Activated CD4-positive, alpha-beta T cell treated with anti-CD3 and anti-CD28 coated beads, Interleukin-2, amount 10 ng/mL, durations not matched to agents 24 days and 14 days (primary cell): ENCODE results near the gene FANCC. TPM values are rescaled to one million over a fixed set of nuclear protein-coding genes. Genes with fewer than 3 reads are reported as not detected.

ENCODE experiments used
- DNase-seq: peaks from one replicate; pipeline ENCODE4 v3.0.0; 2022
- H3K27ac Mint-ChIP-seq: one replicate; pipeline ENCODE4 v1.8.0; 2022; ENCODE audit warnings: mild to moderate bottlenecking, mixed read lengths
- H3K27me3 Mint-ChIP-seq: one replicate; pipeline ENCODE4 v1.8.0; 2022; ENCODE audit warnings: mixed read lengths
- H3K36me3 Mint-ChIP-seq: one replicate; pipeline ENCODE4 v1.8.0; 2022; ENCODE audit warnings: low read depth, mild to moderate bottlenecking, mixed read lengths
- H3K4me1 Mint-ChIP-seq: one replicate; pipeline ENCODE4 v1.8.0; 2021; ENCODE audit warnings: mixed read lengths
- H3K4me3 Mint-ChIP-seq: one replicate; pipeline ENCODE4 v1.8.0; 2022; ENCODE audit warnings: mild to moderate bottlenecking, moderate library complexity, mixed read lengths
- H3K9me3 Mint-ChIP-seq: one replicate; pipeline ENCODE4 v1.8.0; 2021; ENCODE audit warnings: mixed read lengths
- intact Hi-C: fragments of 100-400 bp; cut with micrococcal nuclease; formaldehyde crosslinking; loops from one replicate; pipeline ENCODE4 v1.15.1; 2023
- total RNA-seq: library from RNA; stranded (reverse); gene quantifications from 2 replicates; pipeline ENCODE4 v1.2.3, GENCODE V29; 2022

Gene FANCC
- total RNA-seq, 1 donor from 2014 or later, result 18.0 TPM

- intact Hi-C loops, result no loop called here
- no peak overlapping the region for H3K27ac Mint-ChIP-seq
- H3K4me3 Mint-ChIP-seq, result no peak overlapping the region
- H3K9me3 Mint-ChIP-seq, result no peaks in the 10 kb centered on the region
- no peaks in the 10 kb centered on the region for H3K27me3 Mint-ChIP-seq
- H3K36me3 Mint-ChIP-seq, result no peaks in the 10 kb centered on the region
- no peak for DNase-seq
- no peaks in the 10 kb centered on the region for H3K4me1 Mint-ChIP-seq
Observed at GRCh38 chr9:95070549-95071021, 246.9 kb downstream of the FANCC start.

DNA sequence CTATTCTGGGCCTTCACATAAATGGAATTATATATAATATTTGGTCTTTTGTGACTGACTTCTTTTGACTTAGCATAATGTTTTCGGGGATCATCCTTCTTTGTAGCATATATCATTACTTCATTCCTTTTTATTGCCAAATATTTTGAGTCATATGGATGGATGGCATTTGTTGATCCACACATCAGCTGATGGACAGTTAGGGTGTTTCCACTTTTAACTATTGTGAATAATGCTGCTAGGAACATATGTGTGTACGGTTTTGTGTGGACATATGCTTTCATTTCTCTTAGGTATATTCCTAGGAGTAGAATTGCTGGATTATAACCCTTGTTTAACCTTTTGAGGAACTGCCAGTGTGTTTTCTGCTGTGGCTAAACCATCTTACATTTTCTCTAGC is 249.6 kb downstream of the FANCC start:
- Mint-ChIP-seq H3K27ac (no peak overlapping the region), H3K9me3 (no peaks in the 10 kb centered on the region), H3K4me3 (no peak overlapping the region), H3K36me3 (peaks cover 5% of the 10 kb centered on the region), H3K27me3 (no peaks in the 10 kb centered on the region), H3K4me1 (no peaks in the 10 kb centered on the region)
- no peak for DNase-seq
- intact Hi-C loops, result no loop called here

- peaks cover 5% of the 10 kb centered on the region for H3K36me3 Mint-ChIP-seq
- H3K9me3 Mint-ChIP-seq, result no peaks in the 10 kb centered on the region
- no peaks in the 10 kb centered on the region for H3K4me1 Mint-ChIP-seq
- no peak overlapping the region for H3K4me3 Mint-ChIP-seq
- intact Hi-C loops, result no loop called here
- H3K27me3 Mint-ChIP-seq, result no peaks in the 10 kb centered on the region
- DNase-seq, result no peak
- no peak overlapping the region for H3K27ac Mint-ChIP-seq
Observed at GRCh38 chr9:95067057-95067456, 250.5 kb downstream of the FANCC start.

DNA sequence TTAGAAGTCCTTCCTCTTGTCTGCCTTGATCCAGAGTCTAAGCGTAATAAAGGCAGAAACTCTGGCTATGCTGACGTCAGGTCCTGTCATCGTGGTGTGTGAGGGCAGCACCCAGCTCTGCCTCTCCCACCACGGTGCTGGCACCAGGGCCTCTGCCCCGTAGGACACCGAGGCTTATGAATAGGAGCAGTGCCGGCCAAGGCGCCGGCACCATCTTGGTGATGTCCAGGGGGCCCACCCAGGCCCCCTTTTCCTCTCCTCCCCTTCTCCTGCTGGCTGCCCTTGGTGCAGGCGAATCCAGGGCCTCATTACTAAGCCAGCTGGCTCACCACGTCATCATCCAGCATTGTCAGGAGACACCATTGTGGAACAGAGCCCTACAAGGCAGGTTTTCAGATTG is 252.3 kb downstream of the FANCC start:
- Mint-ChIP-seq H3K4me3 (no peak overlapping the region), H3K36me3 (peaks cover 7% of the 10 kb centered on the region), H3K27me3 (no peaks in the 10 kb centered on the region), H3K4me1 (no peaks in the 10 kb centered on the region), H3K9me3 (no peaks in the 10 kb centered on the region), H3K27ac (no peak overlapping the region)
- no peak for DNase-seq
- intact Hi-C loops, result no loop called here

DNA sequence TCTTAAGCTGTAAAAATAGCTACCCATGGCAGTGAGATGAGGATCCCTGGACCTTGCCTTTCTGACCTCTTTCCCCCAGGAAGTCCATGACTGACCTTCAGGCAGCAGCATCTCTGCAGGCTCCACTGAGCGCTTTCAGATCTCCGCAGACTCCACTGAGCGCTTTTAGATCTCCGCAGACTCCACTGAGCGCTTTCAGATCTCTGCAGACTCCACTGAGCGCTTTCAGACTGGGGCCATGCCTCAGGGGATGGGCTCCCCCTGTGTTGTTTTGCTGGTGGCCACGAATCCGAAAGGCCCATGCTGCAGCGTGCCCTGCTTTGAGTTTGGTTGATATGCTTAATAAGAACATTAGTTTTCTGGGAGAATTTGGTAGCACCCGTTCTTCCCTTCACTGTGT is 254.2 kb downstream of the FANCC start:
- Mint-ChIP-seq H3K4me1 (no peaks in the 10 kb centered on the region), H3K9me3 (no peaks in the 10 kb centered on the region), H3K27me3 (no peaks in the 10 kb centered on the region), H3K27ac (no peak overlapping the region), H3K36me3 (peaks cover 7% of the 10 kb centered on the region), H3K4me3 (no peak overlapping the region)
- no peak for DNase-seq
- intact Hi-C loops, result no loop called here

GRCh38 chr9:95062596-95063065 is 254.9 kb downstream of the FANCC start:
- H3K9me3 Mint-ChIP-seq, result no peaks in the 10 kb centered on the region
- H3K36me3 Mint-ChIP-seq, result peaks cover 7% of the 10 kb centered on the region
- no peaks in the 10 kb centered on the region for H3K4me1 Mint-ChIP-seq
- no peak overlapping the region for H3K4me3 Mint-ChIP-seq
- H3K27me3 Mint-ChIP-seq, result no peaks in the 10 kb centered on the region
- H3K27ac Mint-ChIP-seq, result no peak overlapping the region
- intact Hi-C loops, result no loop called here
- DNase-seq, result no peak

GRCh38 chr9:95061916-95062595 is 255.5 kb downstream of the FANCC start:
- H3K4me3 Mint-ChIP-seq, result no peak overlapping the region
- intact Hi-C loops, result no loop called here
- H3K36me3 Mint-ChIP-seq, result peaks cover 7% of the 10 kb centered on the region
- no peaks in the 10 kb centered on the region for H3K27me3 Mint-ChIP-seq
- H3K4me1 Mint-ChIP-seq, result no peaks in the 10 kb centered on the region
- H3K9me3 Mint-ChIP-seq, result no peaks in the 10 kb centered on the region
- H3K27ac Mint-ChIP-seq, result no peak overlapping the region
- DNase-seq, result no peak

DNA sequence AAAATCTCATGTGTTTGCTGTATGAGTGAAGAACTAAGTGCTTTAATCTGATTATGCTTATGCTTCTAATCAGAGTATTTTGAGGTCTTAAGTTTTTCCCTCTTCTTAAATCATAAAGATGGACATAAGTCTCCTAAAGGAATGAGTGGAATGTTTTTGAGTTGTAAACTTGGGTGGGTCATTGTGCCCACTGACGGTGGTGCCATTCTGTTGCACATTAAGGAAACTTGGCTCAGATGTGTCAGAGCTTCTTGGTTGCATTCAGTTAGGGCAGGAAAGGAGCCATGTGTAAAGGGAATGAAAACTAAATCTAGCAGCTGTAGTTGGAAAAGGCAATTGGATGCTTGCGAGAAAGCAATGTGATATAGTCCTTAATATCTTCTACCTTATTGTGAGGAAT is 256.6 kb downstream of the FANCC start:
- no peak overlapping the region for H3K27ac Mint-ChIP-seq
- no peak overlapping the region for H3K4me3 Mint-ChIP-seq
- intact Hi-C loops, result no loop called here
- no peaks in the 10 kb centered on the region for H3K9me3 Mint-ChIP-seq
- H3K4me1 Mint-ChIP-seq, result no peaks in the 10 kb centered on the region
- no peak for DNase-seq
- H3K27me3 Mint-ChIP-seq, result no peaks in the 10 kb centered on the region
- peaks cover 7% of the 10 kb centered on the region for H3K36me3 Mint-ChIP-seq

GRCh38 chr9:95060234-95060633 is 257.3 kb downstream of the FANCC start:
- no peak for DNase-seq

DNA sequence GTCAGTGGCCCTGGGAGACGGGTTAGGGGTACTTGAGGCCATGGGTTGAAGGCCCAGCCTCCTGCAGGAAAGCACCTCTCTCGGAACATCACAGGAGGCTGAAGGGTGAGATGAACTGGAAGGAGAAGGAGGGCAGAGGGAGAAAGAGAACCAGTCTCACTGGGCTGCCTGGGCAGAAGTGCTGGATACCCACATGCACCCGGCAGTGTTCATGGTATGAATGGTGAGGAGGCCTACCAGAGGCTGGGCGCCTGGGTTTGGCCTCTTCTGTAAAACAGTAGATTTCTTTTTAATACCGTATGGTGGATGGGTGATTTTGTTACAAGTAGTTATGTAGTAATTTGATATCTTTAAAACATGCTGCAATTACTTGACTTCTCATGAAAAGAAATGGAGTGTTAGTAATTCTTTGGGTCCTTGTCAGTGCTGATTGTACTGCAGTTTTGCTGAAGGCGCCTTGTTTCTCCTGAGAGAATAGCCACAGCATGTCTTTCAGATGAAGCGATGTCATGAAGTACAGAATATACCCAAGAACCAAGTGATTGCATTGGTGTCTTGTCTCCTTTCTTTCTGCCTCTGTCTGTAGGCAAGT is 258.6 kb downstream of the FANCC start:
- H3K27me3 Mint-ChIP-seq, result no peaks in the 10 kb centered on the region
- no peaks in the 10 kb centered on the region for H3K9me3 Mint-ChIP-seq
- no peak overlapping the region for H3K27ac Mint-ChIP-seq
- DNase-seq, result no peak
- intact Hi-C loops, result no loop called here
- no peak overlapping the region for H3K4me3 Mint-ChIP-seq
- H3K36me3 Mint-ChIP-seq, result peaks cover 7% of the 10 kb centered on the region
- H3K4me1 Mint-ChIP-seq, result peaks cover 5% of the 10 kb centered on the region

More at GRCh38 chr9:95060234-95060633, 257.3 kb downstream of the FANCC start:
- intact Hi-C loops, result no loop called here
- Mint-ChIP-seq H3K9me3 (no peaks in the 10 kb centered on the region), H3K4me3 (no peak overlapping the region), H3K36me3 (peaks cover 6% of the 10 kb centered on the region), H3K4me1 (peaks cover 2% of the 10 kb centered on the region), H3K27ac (no peak overlapping the region), H3K27me3 (no peaks in the 10 kb centered on the region)

GRCh38 chr9:95058121-95058785 is 259.3 kb downstream of the FANCC start:
- Mint-ChIP-seq H3K36me3 (peaks cover 5% of the 10 kb centered on the region), H3K9me3 (no peaks in the 10 kb centered on the region), H3K4me3 (no peak overlapping the region), H3K27me3 (no peaks in the 10 kb centered on the region), H3K4me1 (peaks cover 5% of the 10 kb centered on the region), H3K27ac (no peak overlapping the region)
- no peak for DNase-seq
- intact Hi-C loops, result no loop called here

GRCh38 chr9:95057101-95057500 is 260.4 kb downstream of the FANCC start:
- DNase-seq, result no peak
- intact Hi-C loops, result no loop called here
- no peak overlapping the region for H3K4me3 Mint-ChIP-seq
- H3K27ac Mint-ChIP-seq, result no peak overlapping the region
- peaks cover 5% of the 10 kb centered on the region for H3K4me1 Mint-ChIP-seq
- peaks cover 2% of the 10 kb centered on the region for H3K27me3 Mint-ChIP-seq
- H3K9me3 Mint-ChIP-seq, result no peaks in the 10 kb centered on the region
- peaks cover 5% of the 10 kb centered on the region for H3K36me3 Mint-ChIP-seq

DNA sequence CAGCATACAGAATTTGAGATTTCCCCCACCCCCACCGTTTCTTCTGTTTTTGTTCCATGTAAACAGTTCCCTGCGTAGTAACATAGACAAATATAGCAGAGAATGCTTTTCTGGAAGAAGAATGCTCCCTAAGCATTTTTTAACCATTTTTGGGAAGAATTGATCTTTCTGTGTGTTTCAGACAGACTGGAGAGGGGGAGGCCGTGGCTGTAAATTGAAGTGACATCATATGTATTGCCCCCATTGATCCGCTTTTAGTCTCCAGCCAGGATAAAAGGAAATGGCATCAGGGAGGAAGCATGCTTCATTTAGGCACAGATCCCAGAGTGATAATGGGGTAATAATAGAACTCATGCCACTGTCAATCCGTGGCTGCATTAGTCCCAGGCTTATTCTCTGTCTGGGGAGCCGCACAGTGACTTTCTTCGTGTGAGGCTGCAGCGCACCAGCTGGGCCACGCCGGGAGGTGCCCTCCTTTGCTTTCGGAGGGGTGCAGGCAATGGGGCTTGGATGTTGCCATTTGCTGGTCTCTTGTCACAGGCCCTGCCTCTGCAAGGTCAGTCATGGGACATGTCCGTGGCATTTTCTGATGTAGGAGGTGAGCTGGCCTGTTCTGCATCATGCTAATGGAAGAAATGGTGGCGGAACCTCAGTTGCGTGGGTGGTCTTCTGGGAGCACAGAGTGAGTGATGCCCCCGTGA is 261.5 kb downstream of the FANCC start:
- peaks cover 5% of the 10 kb centered on the region for H3K36me3 Mint-ChIP-seq
- peaks cover 5% of the 10 kb centered on the region for H3K4me1 Mint-ChIP-seq
- no peaks in the 10 kb centered on the region for H3K9me3 Mint-ChIP-seq
- intact Hi-C loops, result no loop called here
- no peak overlapping the region for H3K27ac Mint-ChIP-seq
- no peak for DNase-seq
- peaks cover 2% of the 10 kb centered on the region for H3K27me3 Mint-ChIP-seq
- no peak overlapping the region for H3K4me3 Mint-ChIP-seq

DNA sequence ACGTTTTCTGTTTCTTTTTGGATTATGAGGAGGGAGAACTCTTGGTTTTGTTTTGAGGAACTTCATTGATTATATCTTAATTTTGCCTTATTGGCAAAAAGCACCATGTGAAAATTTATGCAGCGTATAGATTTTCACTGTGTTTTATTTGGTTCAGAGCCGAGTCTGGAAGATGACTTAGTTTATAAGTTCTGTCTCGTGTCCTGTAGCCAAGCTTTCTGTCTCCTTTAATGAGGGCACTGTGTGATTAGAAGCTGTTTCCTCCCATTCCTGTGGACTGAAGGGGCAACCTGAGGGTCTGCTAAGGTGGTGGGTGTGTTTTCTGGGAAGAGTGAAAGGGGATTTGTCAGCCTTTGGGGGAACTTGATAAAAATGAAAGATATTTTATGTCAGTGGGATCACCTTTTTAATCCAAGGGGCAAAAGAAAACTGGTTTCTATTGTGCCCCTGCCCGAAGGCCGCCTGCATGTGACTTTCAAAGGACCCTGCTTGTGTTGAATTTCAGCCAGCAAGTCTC is 262.1 kb downstream of the FANCC start:
- Mint-ChIP-seq H3K27me3 (peaks cover 4% of the 10 kb centered on the region), H3K9me3 (no peaks in the 10 kb centered on the region), H3K4me3 (no peak overlapping the region), H3K27ac (no peak overlapping the region), H3K4me1 (peaks cover 5% of the 10 kb centered on the region), H3K36me3 (peaks cover 3% of the 10 kb centered on the region)
- DNase-seq, result no peak
- intact Hi-C loops, result no loop called here
